Stimulated activated CD4-positive, alpha-beta T cell treated with anti-CD3 and anti-CD28 coated beads, Interleukin-1b, Interleukin-23, amount 100 ng/mL, for 24 hours (primary cell): ENCODE data around the gene RNF168.
"Not testable (repeated sequence)": the region's sequence is repeated elsewhere in the genome, so short reads cannot be mapped to it uniquely, and the experiment has no call there.

ENCODE experiments used
- DNase-seq, 4 experiments: peaks; one replicate each; pipeline ENCODE4 v3.0.0-alpha.2; 2020; ENCODE audit warnings: low read depth in 4 of 4, low spot score in 1 of 4

Gene RNF168

GRCh38 chr3:196470182-196470581 is 33.4 kb downstream of the RNF168 start:
- DNase-seq, result not testable (repeated sequence)

- no peak for DNase-seq
Observed at GRCh38 chr3:196463804-196464203, 39.8 kb downstream of the RNF168 start.

GRCh38 chr3:196463478-196463756 is 40.2 kb downstream of the RNF168 start:
- no peak for DNase-seq

GRCh38 chr3:196462680-196463477 is 40.7 kb downstream of the RNF168 start:
- not testable (repeated sequence) for DNase-seq

GRCh38 chr3:196458063-196458462 is 45.5 kb downstream of the RNF168 start:
- DNase-seq, result no peak

- not testable (repeated sequence) for DNase-seq
Observed at GRCh38 chr3:196457470-196457869, 46.1 kb downstream of the RNF168 start.

GRCh38 chr3:196454935-196455334 is 48.6 kb downstream of the RNF168 start:
- DNase-seq, result no peak

- DNase-seq, result not testable (repeated sequence)
Observed at GRCh38 chr3:196445391-196445790, 58.2 kb downstream of the RNF168 start.

GRCh38 chr3:196444500-196444894 is 59.1 kb downstream of the RNF168 start:
- DNase-seq, result no peak

- DNase-seq, result no peak
Observed at GRCh38 chr3:196440696-196441095, 62.9 kb downstream of the RNF168 start.

- no peak for DNase-seq
Observed at GRCh38 chr3:196440041-196440537, 63.5 kb downstream of the RNF168 start.

- peak; percentile 93 to 98 (median 95) for DNase-seq
Observed at GRCh38 chr3:196432137-196432879, 71.3 kb downstream of the RNF168 start, which contains the start of gene UBXN7. TSS of gene UBXN7 (minus strand) at chr3:196432427. CDS start at chr3:196432399, 28 bp downstream.

- no peak for DNase-seq
Observed at GRCh38 chr3:196431181-196432136, 72.1 kb downstream of the RNF168 start.

- DNase-seq, result no peak
Observed at GRCh38 chr3:196428041-196428440, 75.5 kb downstream of the RNF168 start.

GRCh38 chr3:196424421-196424820 is 79.1 kb downstream of the RNF168 start:
- not testable (repeated sequence) for DNase-seq

GRCh38 chr3:196423044-196423781 is 80.4 kb downstream of the RNF168 start:
- DNase-seq, result no peak

GRCh38 chr3:196421668-196422067 is 81.9 kb downstream of the RNF168 start:
- DNase-seq, result not testable (repeated sequence)

GRCh38 chr3:196419386-196419785 is 84.2 kb downstream of the RNF168 start:
- DNase-seq, result no peak
